IMR-90 (cell line): ENCODE results near the gene ZNF575. TPM values are rescaled to one million over a fixed set of nuclear protein-coding genes. Genes with fewer than 3 reads are reported as not detected.

Experiments used
- ATAC-seq: fragments of 200-7000 bp; cut with Tn5 transposase; 2 replicates; pipeline ENCODE4 v1.9.1; 2020; ENCODE audit warnings: low read depth, mild to moderate bottlenecking, moderate library complexity
- BruUV-seq: library from RNA; stranded (reverse); fragments of 400-500 nt; replicated peaks from 2 replicates; lab custom pipeline; 2021; lab: Mats Ljungman, UMichigan
- CTCF ChIA-PET: fragments of 300-600 bp; formaldehyde crosslinking; extraction: SDS; loops from one replicate; lab custom pipeline; 2021; ENCODE audit warnings: antibody characterized with exemption; lab: Yijun Ruan, JAX
- POLR2A ChIA-PET: fragments of 300-600 bp; sonication (Branson Sonifier 250); formaldehyde crosslinking; loops from one replicate; lab custom pipeline; 2022; ENCODE audit warnings: antibody characterized with exemption; ENCODE audit not compliant: unreplicated experiment; lab: Charles Lee
- DNase-seq: peaks from one replicate; pipeline ENCODE4 v3.0.0; 2013
- H2AFZ ChIP-seq: replicated peaks from 2 replicates; pipeline ENCODE3; 2013; ENCODE audit warnings: low read length, mild to moderate bottlenecking; ENCODE audit not compliant: poor library complexity
- H2AK5ac ChIP-seq: 2 replicates; pipeline ENCODE4 v1.6.1; 2013; ENCODE audit warnings: low read depth, low read length, inconsistent platforms
- H2AK9ac ChIP-seq: replicated peaks from 2 replicates; pipeline ENCODE3; 2013; ENCODE audit warnings: mild to moderate bottlenecking, low read depth, low read length, moderate library complexity; ENCODE audit not compliant: poor library complexity
- H2BK120ac ChIP-seq: 2 replicates; pipeline ENCODE4 v1.6.1; 2013; ENCODE audit warnings: low read depth, low read length, inconsistent platforms
- H2BK15ac ChIP-seq: 3 replicates; pipeline ENCODE4 v1.6.1; 2013; ENCODE audit warnings: low read depth, low read length, inconsistent platforms
- H2BK20ac ChIP-seq: 2 replicates; pipeline ENCODE4 v1.6.1; 2013; ENCODE audit warnings: low read depth, mild to moderate bottlenecking, inconsistent platforms, low read length, moderate library complexity
- H2BK5ac ChIP-seq: 2 replicates; pipeline ENCODE4 v1.6.1; 2013; ENCODE audit warnings: mild to moderate bottlenecking, low read depth, low read length, inconsistent platforms; ENCODE audit not compliant: poor library complexity, severe bottlenecking
- H3K14ac ChIP-seq: replicated peaks from 2 replicates; pipeline ENCODE4 v1.6.1; 2013; ENCODE audit warnings: low read depth, low read length, inconsistent platforms
- H3K18ac ChIP-seq: 2 replicates; pipeline ENCODE4 v1.6.1; 2013; ENCODE audit warnings: low read depth, low read length, control low read depth
- H3K23ac ChIP-seq: 2 replicates; pipeline ENCODE4 v1.6.1; 2013; ENCODE audit warnings: low read depth, low read length, inconsistent platforms
- H3K27ac ChIP-seq: 2 replicates; pipeline ENCODE4 v1.5.1; 2013; ENCODE audit warnings: mild to moderate bottlenecking, control low read depth, low read length; ENCODE audit not compliant: insufficient read depth
- H3K27me3 ChIP-seq: 2 replicates; pipeline ENCODE4 v1.6.1; 2013; ENCODE audit warnings: low read length; ENCODE audit not compliant: control insufficient read depth, insufficient read depth
- H3K36me3 ChIP-seq: 2 replicates; pipeline ENCODE4 v1.6.1; 2013; ENCODE audit warnings: low read length, mixed read lengths; ENCODE audit not compliant: control insufficient read depth, insufficient read depth
- H3K4ac ChIP-seq: 2 replicates; pipeline ENCODE4 v1.6.1; 2013; ENCODE audit warnings: low read depth, low read length, inconsistent platforms
- H3K4me1 ChIP-seq: 2 replicates; pipeline ENCODE4 v1.6.1; 2013; ENCODE audit warnings: low read length, mixed read lengths; ENCODE audit not compliant: control insufficient read depth, insufficient read depth
- H3K4me2 ChIP-seq: 2 replicates; pipeline ENCODE4 v1.6.1; 2013; ENCODE audit warnings: low read depth, mild to moderate bottlenecking, control low read depth, low read length, moderate library complexity
- H3K4me3 ChIP-seq: 2 replicates; pipeline ENCODE4 v1.5.1; 2013; ENCODE audit warnings: low read depth, mild to moderate bottlenecking, control low read depth, low read length, moderate library complexity; ENCODE audit not compliant: insufficient read depth
- H3K56ac ChIP-seq: 2 replicates; pipeline ENCODE4 v1.6.1; 2013; ENCODE audit warnings: low read length, inconsistent platforms; ENCODE audit not compliant: insufficient read depth; ENCODE audit errors: extremely low read depth
- H3K79me1 ChIP-seq, 2 experiments: 2 replicates each; pipeline ENCODE4 v1.6.1; 2013; ENCODE audit warnings: low read length in 2 of 2, inconsistent platforms in 1 of 2, low read depth in 1 of 2
- H3K9ac ChIP-seq: 2 replicates; pipeline ENCODE4 v1.6.1; 2013; ENCODE audit warnings: low read depth, low read length, control low read depth
- H3K9me1 ChIP-seq: 2 replicates; pipeline ENCODE4 v1.6.1; 2013; ENCODE audit warnings: low read length, inconsistent platforms; ENCODE audit not compliant: insufficient read depth
- H3K9me3 ChIP-seq: 2 replicates; pipeline ENCODE4 v1.6.1; 2013; ENCODE audit warnings: low read length; ENCODE audit not compliant: control insufficient read depth, insufficient read depth
- H4K20me1 ChIP-seq: 2 replicates; pipeline ENCODE4 v1.6.1; 2013; ENCODE audit warnings: low read length, inconsistent platforms; ENCODE audit not compliant: insufficient read depth
- H4K5ac ChIP-seq: 2 replicates; pipeline ENCODE4 v1.6.1; 2013; ENCODE audit warnings: mild to moderate bottlenecking, low read depth, low read length, control low read depth
- H4K8ac ChIP-seq, 2 experiments: 2 replicates each; pipeline ENCODE4 v1.6.1; 2013; ENCODE audit warnings: low read depth in 2 of 2, low read length in 2 of 2, control low read depth in 1 of 2, inconsistent platforms in 1 of 2
- H4K91ac ChIP-seq: 2 replicates; pipeline ENCODE4 v1.6.1; 2013; ENCODE audit warnings: low read depth, low read length, inconsistent platforms; ENCODE audit not compliant: insufficient read depth
- BHLHE40 ChIP-seq: fragments of 150-350 bp; IDR thresholded peaks from 2 replicates; pipeline ENCODE4 v1.6.1; 2016; ENCODE audit warnings: mild to moderate bottlenecking, low read depth, low read length
- CEBPB ChIP-seq: IDR thresholded peaks from 2 replicates; pipeline ENCODE4 v1.6.1; 2012; ENCODE audit warnings: low read depth, low read length, improper control_type of control experiment
- CHD1 ChIP-seq: IDR thresholded peaks from 2 replicates; pipeline ENCODE4 v1.6.1; 2012; ENCODE audit warnings: low read depth, low read length, improper control_type of control experiment
- MAZ ChIP-seq: IDR thresholded peaks from 2 replicates; pipeline ENCODE4 v1.6.1; 2012; ENCODE audit warnings: low read depth, mild to moderate bottlenecking, low read length, improper control_type of control experiment, moderate library complexity, borderline replicate concordance
- MXI1 ChIP-seq: IDR thresholded peaks from 2 replicates; pipeline ENCODE4 v1.6.1; 2012; ENCODE audit warnings: low read depth, mild to moderate bottlenecking, low read length, moderate library complexity, borderline replicate concordance
- POLR2A ChIP-seq: IDR thresholded peaks from 2 replicates; pipeline ENCODE4 v1.6.1; 2012; ENCODE audit warnings: mild to moderate bottlenecking, low read depth, low read length
- RAD21 ChIP-seq: IDR thresholded peaks from 2 replicates; pipeline ENCODE4 v1.6.1; 2012; ENCODE audit warnings: low read length, improper control_type of control experiment
- SMC3 ChIP-seq: fragments of 150-350 bp; IDR thresholded peaks from 2 replicates; pipeline ENCODE4 v1.6.1; 2016; ENCODE audit warnings: low read depth, mild to moderate bottlenecking, antibody characterized with exemption, low read length, moderate library complexity
- WGBS, 2 experiments: methylation state at CpG; one replicate each; pipeline versions ENCODE4 v1.1.5 to v1.1.7; 2013; ENCODE audit warnings: missing lambda C conversion rate in 2 of 2; ENCODE audit not compliant: insufficient read length in 1 of 2; ENCODE audit errors: extremely low coverage in 2 of 2; 5-methylcytosine and 5-hydroxymethylcytosine counted together
- dilution Hi-C: fragments of 300-500 bp; cut with HindIII; formaldehyde crosslinking; loops from one replicate; pipeline ENCODE4 v1.14.3; 2018; ENCODE audit warnings: low sequenced_read_pairs; ENCODE audit not compliant: unreplicated experiment
- in situ Hi-C: fragments of 300-500 bp; cut with MboI; formaldehyde crosslinking; loops from 3 replicates; pipeline ENCODE4 v1.14.3; 2019; ENCODE audit warnings: low sequenced_read_pairs, inconsistent platforms, mixed read lengths
- intact Hi-C: fragments of 100-400 bp; cut with micrococcal nuclease; formaldehyde crosslinking; loops from 2 replicates; pipeline ENCODE4 v1.10.0; 2022
- polyA plus RNA-seq, 3 experiments: library from polyadenylated mRNA; depleted of rRNA; stranded (reverse); fragments of >200 nt; gene quantifications; 2 replicates each; pipeline ENCODE4 v1.2.3, GENCODE V29; 2012; ENCODE audit warnings: low replicate concordance in 1 of 3
- total RNA-seq: library from RNA; depleted of rRNA; stranded (reverse); fragments of >200 nt; gene quantifications from 2 replicates; pipeline ENCODE4 v1.2.3, GENCODE V29; 2012
- TF ChIP-seq, protein P1 (sequence below): fragments of 150-350 bp; IDR thresholded peaks from 2 replicates; pipeline ENCODE4 v1.6.1; 2016; ENCODE audit warnings: low read depth, mild to moderate bottlenecking, low read length, moderate library complexity, borderline replicate concordance

Gene ZNF575
- total and polyA plus RNA-seq, 2 of the 4 experiments (the other 2 are of a cell fraction), result 0.77 TPM; not detected in 1

DNA sequence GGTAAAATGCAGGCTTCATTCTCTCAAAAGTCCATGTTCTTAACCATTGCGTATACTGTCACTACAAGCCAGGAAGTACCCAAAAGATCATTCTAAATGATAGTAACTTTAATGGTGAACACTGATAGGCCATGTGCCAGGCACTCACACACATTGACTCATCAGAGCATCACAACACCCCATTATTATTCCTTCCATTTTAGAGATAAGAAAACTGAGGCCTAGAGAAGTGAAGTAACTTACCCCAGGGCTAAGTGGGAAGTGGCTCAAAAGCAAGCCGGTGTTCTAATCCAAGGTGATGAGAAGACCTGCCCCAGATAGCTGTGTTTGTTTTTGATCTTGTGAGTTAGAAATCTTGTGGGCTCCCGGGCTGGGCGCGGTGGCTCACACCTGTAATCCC, 27.0 kb upstream of the ZNF575 start:
- Histone ChIP-seq H2AFZ (no peak overlapping the region), H4K8ac (no peak overlapping the region), H3K9me1 (0 out of 2 replicates have a peak, but pooled peaks cover 3% of the 10 kb centered on the region), H3K56ac (no peak overlapping the region), H3K36me3 (peaks cover 20% of the 10 kb centered on the region), H3K9ac (no peak overlapping the region), H3K27ac (no peak overlapping the region), H2BK20ac (no peak overlapping the region), H3K27me3 (no peaks in the 10 kb centered on the region), H3K79me1 (peaks cover 0 to 19% of the 10 kb centered on the region in 2 experiments; a peak in 3 of 4 replicates), H3K23ac (no peak overlapping the region), H3K4me3 (no peak overlapping the region), H3K4ac (no peak overlapping the region), H3K4me1 (peaks cover 4% of the 10 kb centered on the region; the same call in 1 of the 2 replicates), H3K18ac (no peak overlapping the region), H3K9me3 (no peaks in the 10 kb centered on the region), H2AK9ac (no peak overlapping the region), H2BK120ac (no peak overlapping the region), H3K14ac (no peak overlapping the region), H2BK15ac (no peak overlapping the region), H4K5ac (no peak overlapping the region), H2AK5ac (no peak overlapping the region), H3K4me2 (no peak overlapping the region), H4K91ac (no peak overlapping the region), H2BK5ac (no peak overlapping the region), H4K20me1 (no peaks in the 10 kb centered on the region)
- TF ChIP-seq POLR2A (no peak), MAZ (no peak), CHD1 (no peak), BHLHE40 (no peak), MXI1 (no peak), SMC3 (no peak), CEBPB (no peak), RAD21 (no peak)
- TF ChIP-seq, protein P1, sequence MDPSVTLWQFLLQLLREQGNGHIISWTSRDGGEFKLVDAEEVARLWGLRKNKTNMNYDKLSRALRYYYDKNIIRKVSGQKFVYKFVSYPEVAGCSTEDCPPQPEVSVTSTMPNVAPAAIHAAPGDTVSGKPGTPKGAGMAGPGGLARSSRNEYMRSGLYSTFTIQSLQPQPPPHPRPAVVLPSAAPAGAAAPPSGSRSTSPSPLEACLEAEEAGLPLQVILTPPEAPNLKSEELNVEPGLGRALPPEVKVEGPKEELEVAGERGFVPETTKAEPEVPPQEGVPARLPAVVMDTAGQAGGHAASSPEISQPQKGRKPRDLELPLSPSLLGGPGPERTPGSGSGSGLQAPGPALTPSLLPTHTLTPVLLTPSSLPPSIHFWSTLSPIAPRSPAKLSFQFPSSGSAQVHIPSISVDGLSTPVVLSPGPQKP, result no peak
- ChIA-PET CTCF (no interaction called here), POLR2A (no interaction called here)
- no TSS peak for BruUV-seq
- in situ Hi-C loops, result no loop called here
- whole genome bisulfite sequencing, 2 experiments, result 100% methylated on average over 3 of the region's 5 CpGs; no CpG with 5 or more reads in 1 of the 2 experiments
- DNase-seq, result no peak
- dilution Hi-C loops, result no loop called here
- no peak for ATAC-seq
- intact Hi-C loops, result no loop called here
